Panc1 (cell line): ENCODE data around the gene MEF2A. TPM values are rescaled to one million over a fixed set of nuclear protein-coding genes. Genes with fewer than 3 reads are reported as not detected.
"Not testable (repeated sequence)": the region's sequence is repeated elsewhere in the genome, so short reads cannot be mapped to it uniquely, and the experiment has no call there.

ENCODE experiments used
- ATAC-seq: fragments of 200-7000 bp; cut with Tn5 transposase; 2 replicates; pipeline ENCODE4 v1.9.1; 2020; ENCODE audit warnings: mild to moderate bottlenecking, moderate library complexity
- BruUV-seq: library from RNA; stranded (reverse); fragments of 400-500 nt; replicated peaks from 2 replicates; lab custom pipeline; 2021; lab: Mats Ljungman, UMichigan
- CTCF ChIA-PET: fragments of 300-600 bp; sonication (Branson Sonifier 250); formaldehyde crosslinking; loops from one replicate; lab custom pipeline; 2022; ENCODE audit warnings: antibody characterized with exemption; lab: Charles Lee
- POLR2A ChIA-PET: fragments of 300-600 bp; sonication (Branson Sonifier 250); formaldehyde crosslinking; loops from one replicate; lab custom pipeline; 2022; ENCODE audit warnings: antibody characterized with exemption; lab: Charles Lee
- DNase-seq: peaks from one replicate; pipeline ENCODE4 v3.0.0-alpha.2; 2010; ENCODE audit warnings: low read depth, low spot score
- H3K27ac ChIP-seq: 2 replicates; pipeline ENCODE4 v1.5.1; 2011; ENCODE audit warnings: mild to moderate bottlenecking, low read length, inconsistent platforms
- H3K27me3 ChIP-seq: fragments of 200-500 bp; sonication (Bioruptor generic); 2 replicates; pipeline ENCODE4 v1.6.0; 2014; ENCODE audit warnings: low read length, inconsistent platforms; ENCODE audit not compliant: control insufficient read depth, insufficient read depth
- H3K36me3 ChIP-seq: fragments of 200-500 bp; sonication (Bioruptor generic); 2 replicates; pipeline ENCODE4 v1.5.1; 2014; ENCODE audit warnings: inconsistent platforms, mild to moderate bottlenecking, low read length, moderate library complexity; ENCODE audit not compliant: control insufficient read depth, insufficient read depth
- H3K4me1 ChIP-seq: 2 replicates; pipeline ENCODE4 v1.5.1; 2011; ENCODE audit warnings: inconsistent platforms, mild to moderate bottlenecking, low read length, moderate library complexity; ENCODE audit not compliant: control insufficient read depth, insufficient read depth
- H3K4me3 ChIP-seq, 2 experiments: 2 replicates each; pipeline ENCODE4 v1.5.1; 2011 to 2012; ENCODE audit warnings: low read depth in 2 of 2, low read length in 2 of 2, mild to moderate bottlenecking in 2 of 2, inconsistent platforms in 1 of 2, moderate library complexity in 1 of 2
- H3K9me3 ChIP-seq: fragments of 200-500 bp; sonication (Bioruptor generic); 2 replicates; pipeline ENCODE4 v1.5.1; 2014; ENCODE audit warnings: low read depth, mild to moderate bottlenecking, inconsistent platforms, low read length, moderate library complexity; ENCODE audit not compliant: control insufficient read depth, insufficient read depth
- CTCF ChIP-seq: fragments of 450-650 bp; IDR thresholded peaks from 2 replicates; pipeline ENCODE4 v1.5.1; 2017; ENCODE audit warnings: mild to moderate bottlenecking
- POLR2AphosphoS5 ChIP-seq: IDR thresholded peaks from 2 replicates; pipeline ENCODE4 v1.6.1; 2012; ENCODE audit warnings: mild to moderate bottlenecking, low read depth, low read length, moderate library complexity
- REST ChIP-seq, 2 experiments: IDR thresholded peaks; 2 replicates each; pipeline ENCODE4 v1.6.1; 2011 to 2012; ENCODE audit warnings: low read depth in 2 of 2, control low read depth in 1 of 2, low read length in 1 of 2, mild to moderate bottlenecking in 1 of 2, moderate library complexity in 1 of 2; ENCODE audit not compliant: insufficient read depth in 1 of 2
- SIN3A ChIP-seq: IDR thresholded peaks from 2 replicates; pipeline ENCODE4 v1.6.1; 2012; ENCODE audit warnings: low read depth, mild to moderate bottlenecking, low read length, moderate library complexity, borderline replicate concordance; ENCODE audit not compliant: insufficient read depth
- TCF7L2 ChIP-seq: IDR thresholded peaks from 2 replicates; pipeline ENCODE4 v1.6.1; 2011; ENCODE audit warnings: mild to moderate bottlenecking, low read depth, low read length, inconsistent platforms
- in situ Hi-C: cut with HindIII; loops from 2 replicates; pipeline ENCODE4 v1.10.0; 2016; ENCODE audit warnings: low sequenced_read_pairs, low pct_unique_long_range_greater_than_20kb
- intact Hi-C: fragments of 100-400 bp; cut with micrococcal nuclease; formaldehyde crosslinking; loops from one replicate; pipeline ENCODE4 v1.10.0; 2022; ENCODE audit not compliant: unreplicated experiment
- total RNA-seq: library from RNA; stranded (reverse); gene quantifications from one replicate; pipeline ENCODE4 v1.2.1, GENCODE V29; 2021; ENCODE audit not compliant: unreplicated experiment

Gene MEF2A
- total RNA-seq, 1 experiment from 2014 or later = 31.1 TPM

DNA sequence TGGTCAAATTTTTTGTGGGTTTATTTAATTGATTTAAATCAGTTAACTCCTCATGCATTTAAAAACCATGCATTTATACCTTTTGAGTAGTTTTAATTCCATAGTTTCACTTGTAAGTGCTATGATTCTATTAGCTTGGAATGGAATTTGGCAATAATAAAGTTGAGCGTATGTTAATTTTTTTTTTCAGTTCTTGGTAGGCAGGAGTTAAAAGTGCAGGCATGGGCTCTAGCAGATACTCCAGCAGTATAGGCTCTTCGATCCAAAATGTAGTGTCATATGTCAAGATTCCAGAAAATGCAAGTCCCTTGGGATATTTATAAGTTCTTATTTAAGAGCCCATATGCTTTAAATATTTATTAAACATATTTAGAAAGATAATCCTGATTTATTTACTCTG, 97.1 kb downstream of the MEF2A start:
- Histone ChIP-seq H3K9me3 (no peaks in the 10 kb centered on the region), H3K27ac (no peak overlapping the region), H3K36me3 (no peaks in the 10 kb centered on the region), H3K27me3 (no peaks in the 10 kb centered on the region), H3K4me1 (no peaks in the 10 kb centered on the region), H3K4me3 (no peak overlapping the region)
- TF ChIP-seq REST (IDR thresholded peaks at IDR 0.05; ENCODE audit: insufficient read depth in 1 of 2, low read depth in 2 of 2, low read length in 1 of 2) (no peak), POLR2AphosphoS5 (no peak), CTCF (no peak), SIN3A (no peak), TCF7L2 (no peak)
- no peak for DNase-seq
- no TSS peak for BruUV-seq
- CTCF ChIA-PET = no interaction called here
- in situ Hi-C loops = no loop called here
- POLR2A ChIA-PET = no interaction called here
- intact Hi-C loops = no loop called here
- ATAC-seq = no peak

GRCh38 chr15:99666073-99666472, 100.3 kb downstream of the MEF2A start:
- H3K36me3 ChIP-seq, in situ Hi-C loops, H3K4me1 ChIP-seq, CTCF ChIA-PET, BruUV-seq, H3K27me3 ChIP-seq, H3K9me3 ChIP-seq, POLR2A ChIA-PET, intact Hi-C loops, H3K4me3 ChIP-seq, H3K27ac ChIP-seq, ATAC-seq, DNase-seq: not testable (repeated sequence)

DNA sequence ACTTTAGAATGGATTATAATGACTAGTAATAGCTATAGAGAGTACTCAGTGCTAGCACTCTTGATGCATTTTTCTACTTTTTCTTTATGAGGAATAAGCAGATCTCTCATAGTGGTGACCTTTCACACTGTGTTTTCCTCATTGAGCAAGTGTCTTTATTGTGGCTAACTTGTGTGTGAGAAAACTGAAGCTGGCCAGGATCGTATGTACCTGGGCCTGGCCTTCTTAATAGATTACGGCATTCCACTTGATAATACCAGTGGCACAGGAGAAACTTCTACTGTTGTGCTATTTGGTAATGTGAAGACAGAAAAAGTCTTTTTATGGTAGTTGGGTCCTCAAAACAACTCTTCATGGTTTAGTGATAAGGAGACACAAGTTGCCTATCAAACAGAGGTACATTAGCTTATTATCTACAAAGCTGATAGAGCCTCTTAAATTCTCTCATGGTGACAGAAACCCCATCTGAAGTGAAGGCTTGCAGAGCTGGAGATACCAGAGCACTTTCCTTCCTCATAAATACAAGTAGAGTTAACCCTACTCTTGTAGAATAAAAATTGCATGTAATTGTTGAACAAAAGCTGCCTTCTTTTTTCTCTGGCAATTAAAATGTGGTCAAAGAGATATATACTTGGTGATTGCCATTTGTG, 102.9 kb downstream of the MEF2A start:
- CTCF ChIA-PET = no interaction called here
- TF ChIP-seq SIN3A = no peak
- TF ChIP-seq TCF7L2 = no peak
- no peak for TF ChIP-seq POLR2AphosphoS5
- TF ChIP-seq CTCF = no peak
- no peak for TF ChIP-seq REST (IDR thresholded peaks at IDR 0.05; ENCODE audit: insufficient read depth in 1 of 2, low read depth in 2 of 2, low read length in 1 of 2)
- Histone ChIP-seq H3K4me3 (no peak overlapping the region), H3K36me3 (no peaks in the 10 kb centered on the region), H3K4me1 (no peaks in the 10 kb centered on the region), H3K27ac (no peak overlapping the region), H3K9me3 (no peaks in the 10 kb centered on the region), H3K27me3 (no peaks in the 10 kb centered on the region)
- intact Hi-C loops = no loop called here
- ATAC-seq = no peak
- POLR2A ChIA-PET = interaction anchor here (0.7 kb wide), 1 partner anchor 59 kb away, joined by 3 read pairs; no protein-coding TSS in a partner anchor
- DNase-seq = no peak
- BruUV-seq = no TSS peak
- in situ Hi-C loops = no loop called here
